ENCODE data around the gene CSTPP1.

CSTPP1 gene

DNA sequence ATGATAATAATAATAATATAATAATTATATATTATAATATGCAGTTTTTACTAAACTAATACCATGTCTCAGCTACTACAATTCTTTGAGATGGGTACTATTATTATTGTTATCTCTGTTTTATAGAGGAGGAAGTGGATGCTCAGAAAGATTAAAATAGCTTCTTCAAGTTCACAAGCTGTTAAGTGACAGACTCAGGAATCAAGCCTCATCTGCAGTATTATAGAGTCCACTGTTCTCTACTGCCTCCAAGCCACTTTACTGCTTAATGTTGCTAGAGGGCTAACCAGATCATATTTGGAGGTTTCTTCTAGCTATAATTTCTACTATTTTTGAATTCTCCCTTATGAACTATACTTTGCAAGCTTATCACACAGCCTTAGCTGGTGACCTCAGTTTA lies 62.7 kb downstream of the CSTPP1 start:
- no peak for TF ChIP-seq ZFX (IDR thresholded peaks at IDR 0.05; ENCODE audit: borderline replicate concordance)
- TF ChIP-seq, protein P1, sequence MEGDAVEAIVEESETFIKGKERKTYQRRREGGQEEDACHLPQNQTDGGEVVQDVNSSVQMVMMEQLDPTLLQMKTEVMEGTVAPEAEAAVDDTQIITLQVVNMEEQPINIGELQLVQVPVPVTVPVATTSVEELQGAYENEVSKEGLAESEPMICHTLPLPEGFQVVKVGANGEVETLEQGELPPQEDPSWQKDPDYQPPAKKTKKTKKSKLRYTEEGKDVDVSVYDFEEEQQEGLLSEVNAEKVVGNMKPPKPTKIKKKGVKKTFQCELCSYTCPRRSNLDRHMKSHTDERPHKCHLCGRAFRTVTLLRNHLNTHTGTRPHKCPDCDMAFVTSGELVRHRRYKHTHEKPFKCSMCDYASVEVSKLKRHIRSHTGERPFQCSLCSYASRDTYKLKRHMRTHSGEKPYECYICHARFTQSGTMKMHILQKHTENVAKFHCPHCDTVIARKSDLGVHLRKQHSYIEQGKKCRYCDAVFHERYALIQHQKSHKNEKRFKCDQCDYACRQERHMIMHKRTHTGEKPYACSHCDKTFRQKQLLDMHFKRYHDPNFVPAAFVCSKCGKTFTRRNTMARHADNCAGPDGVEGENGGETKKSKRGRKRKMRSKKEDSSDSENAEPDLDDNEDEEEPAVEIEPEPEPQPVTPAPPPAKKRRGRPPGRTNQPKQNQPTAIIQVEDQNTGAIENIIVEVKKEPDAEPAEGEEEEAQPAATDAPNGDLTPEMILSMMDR (IDR thresholded peaks at IDR 0.05), result no peak
- H3K27ac ChIP-seq, result no peak overlapping the region

DNA sequence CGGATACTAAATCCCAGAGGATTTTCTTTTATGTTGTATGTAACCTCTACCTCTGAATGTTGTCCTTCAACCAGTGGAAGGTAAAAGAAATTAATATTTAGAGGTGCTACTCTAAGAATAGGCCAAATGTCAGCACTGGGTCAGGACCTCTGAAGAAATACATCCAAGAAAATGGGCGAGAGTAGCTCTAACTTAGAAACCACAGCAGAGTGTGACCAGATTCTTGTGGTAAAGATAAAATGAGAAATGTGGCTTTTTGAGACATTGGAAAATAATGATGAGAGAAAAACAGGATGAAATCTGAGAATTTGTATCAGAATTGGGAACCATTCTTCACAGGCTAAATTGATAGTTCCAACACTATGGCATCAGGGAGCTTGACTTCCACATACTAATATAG lies 63.5 kb downstream of the CSTPP1 start:
- no peak overlapping the region for H3K27ac ChIP-seq
- TF ChIP-seq, protein P1 (IDR thresholded peaks at IDR 0.05), result no peak
- TF ChIP-seq ZFX (IDR thresholded peaks at IDR 0.05; ENCODE audit: borderline replicate concordance), result no peak

DNA sequence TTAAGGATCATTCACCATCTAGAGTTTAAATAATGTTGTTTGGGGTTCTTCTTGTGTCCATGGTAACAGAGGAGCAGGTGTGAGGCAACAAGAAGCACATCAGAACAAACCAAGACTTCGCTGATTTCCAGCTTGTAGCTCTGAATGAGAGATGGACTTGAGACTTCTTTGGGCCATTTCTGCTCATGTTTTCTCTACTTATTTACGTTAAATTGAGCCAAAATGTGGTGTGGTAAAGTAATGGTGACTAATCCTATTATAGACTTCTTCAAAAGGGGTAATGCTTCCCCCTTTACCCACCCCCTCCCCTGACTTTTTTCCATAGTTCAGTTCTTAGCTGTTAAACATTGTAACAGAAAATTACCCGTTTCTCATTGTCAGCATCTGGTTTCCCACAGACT lies 65.2 kb downstream of the CSTPP1 start:
- no peak overlapping the region for H3K27ac ChIP-seq
- TF ChIP-seq, protein P1 (IDR thresholded peaks at IDR 0.05), result no peak
- no peak for TF ChIP-seq ZFX (IDR thresholded peaks at IDR 0.05; ENCODE audit: borderline replicate concordance)

DNA sequence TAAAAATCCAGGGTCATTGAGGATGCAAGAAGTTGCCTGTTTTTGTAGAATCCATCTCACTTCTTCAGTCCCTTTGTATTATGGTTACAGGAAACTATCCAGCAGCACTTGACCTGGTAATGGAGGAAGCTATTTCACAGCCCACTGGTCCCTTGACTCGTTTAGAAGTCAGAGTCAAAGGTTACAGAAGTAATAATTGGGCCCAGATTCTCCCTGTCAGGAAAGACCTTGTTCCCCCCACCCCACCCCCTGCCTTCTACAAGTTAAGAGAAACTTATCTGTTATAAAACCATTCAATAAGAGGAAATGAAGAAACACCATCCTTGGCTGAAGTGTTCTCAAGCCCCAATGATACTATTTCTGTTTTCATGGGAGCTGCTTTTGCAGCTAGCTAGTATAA lies 65.8 kb downstream of the CSTPP1 start:
- no peak overlapping the region for H3K27ac ChIP-seq
- TF ChIP-seq ZFX (IDR thresholded peaks at IDR 0.05; ENCODE audit: borderline replicate concordance), result no peak
- TF ChIP-seq, protein P1 (IDR thresholded peaks at IDR 0.05), result no peak

DNA sequence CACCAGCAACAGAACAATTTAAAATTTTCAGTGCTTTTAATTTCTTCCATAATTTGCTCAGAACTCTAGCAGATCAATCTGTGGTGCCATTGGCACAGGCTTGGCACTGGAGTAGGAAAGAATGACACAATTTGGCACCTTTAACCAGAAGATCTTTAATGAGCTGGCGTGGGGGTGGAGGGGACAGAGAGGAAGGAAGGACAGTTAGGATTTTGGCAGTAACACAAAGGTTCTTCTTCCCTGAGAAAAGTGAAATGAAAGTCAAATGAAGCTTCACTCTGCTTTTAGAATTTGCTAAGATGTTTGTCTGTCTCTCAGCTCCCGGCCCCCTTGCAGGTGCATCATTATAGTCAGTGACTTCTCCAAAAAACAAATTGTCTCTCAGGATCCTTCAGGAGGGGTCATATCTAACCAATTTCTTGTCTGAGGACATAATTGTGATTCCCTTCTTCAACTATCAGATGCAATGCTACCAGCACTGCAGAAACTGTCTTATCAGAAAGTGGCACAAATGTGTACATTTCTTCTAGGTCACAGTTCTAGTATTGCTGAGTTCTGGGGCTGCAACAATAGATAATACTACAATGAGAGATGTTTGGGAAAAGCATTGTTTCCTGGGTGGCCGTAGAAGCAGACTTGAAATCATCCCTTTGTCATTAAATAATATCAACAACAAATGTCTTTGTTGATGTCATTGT lies 66.8 kb downstream of the CSTPP1 start:
- H3K27ac ChIP-seq, result no peak overlapping the region
- no peak for TF ChIP-seq ZFX (IDR thresholded peaks at IDR 0.05; ENCODE audit: borderline replicate concordance)

DNA sequence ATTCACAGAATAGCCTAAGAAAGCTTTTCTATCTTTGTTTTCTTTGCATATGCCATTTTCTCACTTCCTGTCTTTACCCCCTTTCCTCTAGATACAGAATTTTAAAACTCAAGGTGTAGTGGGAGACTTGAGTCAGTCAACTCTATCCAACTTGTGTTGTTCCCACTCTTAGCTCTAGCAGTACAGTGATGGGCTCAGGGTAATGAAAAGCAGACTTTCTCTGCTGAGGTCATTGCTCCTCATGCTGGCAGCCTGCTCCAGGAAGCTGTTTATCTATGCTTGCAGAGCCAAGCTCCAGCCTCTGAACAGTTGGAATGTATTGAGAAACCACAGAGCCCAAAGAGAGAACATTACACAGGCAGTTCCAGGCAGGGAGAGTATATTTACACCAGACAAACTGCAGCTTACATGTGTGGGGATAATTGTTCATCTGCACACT lies 68.1 kb downstream of the CSTPP1 start:
- TF ChIP-seq, protein P1 (IDR thresholded peaks at IDR 0.05), result no peak
- TF ChIP-seq ZFX (IDR thresholded peaks at IDR 0.05; ENCODE audit: borderline replicate concordance), result no peak
- H3K27ac ChIP-seq, result no peak overlapping the region

DNA sequence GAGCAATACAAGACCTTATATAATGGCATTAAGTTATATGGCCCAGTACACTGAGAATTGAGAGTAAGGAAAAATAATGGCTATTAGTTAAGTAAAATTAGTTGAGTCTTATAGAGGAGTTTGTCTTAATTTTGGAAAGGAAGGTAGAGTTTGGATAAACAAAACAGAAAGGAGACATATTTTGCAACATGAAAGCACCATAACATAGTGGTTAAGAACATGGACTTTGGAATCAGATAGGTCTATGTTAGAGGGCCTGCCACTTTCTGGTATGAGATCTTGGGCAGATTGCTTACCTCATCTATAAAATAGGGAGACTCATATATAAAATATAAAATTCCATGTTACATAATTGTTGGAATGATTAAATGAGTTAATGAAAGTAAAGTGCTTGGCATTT lies 68.9 kb downstream of the CSTPP1 start:
- TF ChIP-seq ZFX (IDR thresholded peaks at IDR 0.05; ENCODE audit: borderline replicate concordance), result no peak
- TF ChIP-seq, protein P1 (IDR thresholded peaks at IDR 0.05), result no peak
- no peak overlapping the region for H3K27ac ChIP-seq

DNA sequence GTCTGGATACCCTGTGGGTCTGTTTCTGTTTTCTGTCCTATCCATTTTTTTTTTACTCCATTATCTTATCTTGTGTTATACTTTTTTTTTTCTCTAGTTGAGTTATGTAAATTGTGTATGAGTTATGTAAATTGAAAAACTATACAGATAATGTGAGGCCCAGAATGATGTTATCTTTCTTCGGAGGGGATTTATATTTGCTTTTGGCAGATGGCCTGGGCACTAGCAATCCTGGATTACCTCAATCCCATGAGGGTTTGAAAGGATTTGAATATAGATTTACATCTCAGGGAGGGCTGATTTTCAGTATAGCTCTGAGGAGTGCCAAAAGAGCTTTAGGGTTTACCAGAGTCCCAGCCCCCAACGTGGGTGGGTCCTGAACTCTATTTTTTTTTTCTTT lies 71.0 kb downstream of the CSTPP1 start:
- H3K27ac ChIP-seq, result no peak overlapping the region
- no peak for TF ChIP-seq ZFX (IDR thresholded peaks at IDR 0.05; ENCODE audit: borderline replicate concordance)
- TF ChIP-seq, protein P1 (IDR thresholded peaks at IDR 0.05), result no peak

Data from 22Rv1 (cell line).